ENCODE results near the gene PGGHG.

GRCh38 chr11:335779-336658, 47.1 kb downstream of the PGGHG start:
- TF ChIP-seq CTCF (IDR thresholded peaks at IDR 0.05) (no peak), POLR2A (IDR thresholded peaks at IDR 0.05) (no peak)
